RWPE2 (cell line): Measurements from ENCODE around the gene OLIG1.

Experiments
- ATAC-seq: fragments of 200-7000 bp; cut with Tn5 transposase; 3 replicates; pipeline ENCODE4 v1.9.1; 2021; ENCODE audit warnings: low read depth
- DNase-seq: peaks from one replicate; pipeline ENCODE4 v3.0.0-alpha.2; 2020; ENCODE audit warnings: low spot score
- H3K27ac ChIP-seq: fragments of 450-650 bp; 2 replicates; pipeline ENCODE4 v1.5.1; 2017; ENCODE audit warnings: mild to moderate bottlenecking; ENCODE audit not compliant: poor library complexity, severe bottlenecking
- H3K27me3 ChIP-seq: fragments of 250-450 bp; sonication (Bioruptor Pico); 2 replicates; pipeline ENCODE4 v1.5.1; 2021; ENCODE audit warnings: mild to moderate bottlenecking, moderate library complexity; ENCODE audit not compliant: insufficient read depth, poor library complexity, severe bottlenecking
- H3K36me3 ChIP-seq: fragments of 250-450 bp; sonication (Bioruptor Pico); 2 replicates; pipeline ENCODE4 v1.5.1; 2020; ENCODE audit warnings: low read depth, mild to moderate bottlenecking, moderate library complexity
- H3K4me1 ChIP-seq: fragments of 250-450 bp; sonication (Bioruptor Pico); 2 replicates; pipeline ENCODE4 v1.5.1; 2021; ENCODE audit warnings: mild to moderate bottlenecking, moderate library complexity; ENCODE audit not compliant: insufficient read depth, poor library complexity, severe bottlenecking
- H3K4me3 ChIP-seq: fragments of 250-450 bp; sonication (Bioruptor Pico); 2 replicates; pipeline ENCODE4 v1.5.1; 2021; ENCODE audit warnings: mild to moderate bottlenecking, moderate library complexity; ENCODE audit not compliant: severe bottlenecking
- H3K9me3 ChIP-seq: fragments of 250-450 bp; sonication (Bioruptor Pico); 2 replicates; pipeline ENCODE4 v1.5.1; 2021; ENCODE audit warnings: mild to moderate bottlenecking, moderate library complexity; ENCODE audit not compliant: severe bottlenecking
- TF ChIP-seq, protein P1 (sequence below): fragments of 450-650 bp; IDR thresholded peaks from one replicate; pipeline ENCODE4 v1.5.1; 2017; ENCODE audit warnings: mild to moderate bottlenecking, moderate library complexity; ENCODE audit not compliant: poor library complexity, severe bottlenecking

Gene OLIG1

DNA sequence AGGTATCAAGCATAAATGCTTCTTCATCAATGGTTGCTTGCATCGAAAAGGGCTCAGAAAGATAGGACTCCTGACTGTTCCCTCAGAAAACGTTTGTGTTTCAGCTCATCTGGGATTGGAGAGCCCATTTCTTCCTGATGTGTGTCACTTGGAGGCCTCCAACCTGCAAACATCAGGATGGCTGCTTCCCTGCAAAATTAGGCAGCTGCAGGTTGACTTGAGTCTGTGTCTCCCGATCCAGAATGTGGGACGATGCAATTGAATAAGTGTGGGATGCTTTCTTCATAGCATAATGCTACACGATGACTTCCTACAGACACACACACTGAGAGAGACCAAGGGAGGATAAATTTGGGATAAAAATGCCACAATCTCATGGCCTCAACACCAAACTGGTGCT is 42.2 kb downstream of the OLIG1 start:
- DNase-seq (no peak), ATAC-seq (no peak)
- Histone ChIP-seq H3K4me1 (no peaks in the 10 kb centered on the region), H3K9me3 (no peaks in the 10 kb centered on the region), H3K4me3 (no peak overlapping the region), H3K27ac (no peak overlapping the region), H3K36me3 (no peaks in the 10 kb centered on the region), H3K27me3 (peaks cover 93% of the 10 kb centered on the region)
- TF ChIP-seq, protein P1, sequence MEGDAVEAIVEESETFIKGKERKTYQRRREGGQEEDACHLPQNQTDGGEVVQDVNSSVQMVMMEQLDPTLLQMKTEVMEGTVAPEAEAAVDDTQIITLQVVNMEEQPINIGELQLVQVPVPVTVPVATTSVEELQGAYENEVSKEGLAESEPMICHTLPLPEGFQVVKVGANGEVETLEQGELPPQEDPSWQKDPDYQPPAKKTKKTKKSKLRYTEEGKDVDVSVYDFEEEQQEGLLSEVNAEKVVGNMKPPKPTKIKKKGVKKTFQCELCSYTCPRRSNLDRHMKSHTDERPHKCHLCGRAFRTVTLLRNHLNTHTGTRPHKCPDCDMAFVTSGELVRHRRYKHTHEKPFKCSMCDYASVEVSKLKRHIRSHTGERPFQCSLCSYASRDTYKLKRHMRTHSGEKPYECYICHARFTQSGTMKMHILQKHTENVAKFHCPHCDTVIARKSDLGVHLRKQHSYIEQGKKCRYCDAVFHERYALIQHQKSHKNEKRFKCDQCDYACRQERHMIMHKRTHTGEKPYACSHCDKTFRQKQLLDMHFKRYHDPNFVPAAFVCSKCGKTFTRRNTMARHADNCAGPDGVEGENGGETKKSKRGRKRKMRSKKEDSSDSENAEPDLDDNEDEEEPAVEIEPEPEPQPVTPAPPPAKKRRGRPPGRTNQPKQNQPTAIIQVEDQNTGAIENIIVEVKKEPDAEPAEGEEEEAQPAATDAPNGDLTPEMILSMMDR = no peak

DNA sequence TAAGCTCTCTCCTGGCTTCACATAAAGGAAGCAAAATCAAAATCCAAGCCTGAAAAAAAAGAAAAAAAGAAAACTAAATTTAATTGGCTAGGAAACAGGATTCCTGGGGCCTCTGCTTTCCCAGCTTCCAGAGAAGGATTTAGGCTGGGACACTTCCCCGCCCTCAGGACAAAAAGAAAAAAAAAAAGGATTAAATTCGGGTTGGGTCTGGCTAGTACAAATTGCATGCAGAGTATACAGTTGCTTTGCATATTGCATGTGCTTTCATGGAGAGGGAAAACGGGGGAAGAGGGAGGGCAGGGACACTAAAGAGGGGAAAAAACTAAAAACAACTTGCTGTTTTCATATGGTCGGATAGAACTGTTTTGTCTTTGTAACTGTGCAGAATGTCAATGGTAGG is 42.7 kb downstream of the OLIG1 start:
- no peak for ATAC-seq

DNA sequence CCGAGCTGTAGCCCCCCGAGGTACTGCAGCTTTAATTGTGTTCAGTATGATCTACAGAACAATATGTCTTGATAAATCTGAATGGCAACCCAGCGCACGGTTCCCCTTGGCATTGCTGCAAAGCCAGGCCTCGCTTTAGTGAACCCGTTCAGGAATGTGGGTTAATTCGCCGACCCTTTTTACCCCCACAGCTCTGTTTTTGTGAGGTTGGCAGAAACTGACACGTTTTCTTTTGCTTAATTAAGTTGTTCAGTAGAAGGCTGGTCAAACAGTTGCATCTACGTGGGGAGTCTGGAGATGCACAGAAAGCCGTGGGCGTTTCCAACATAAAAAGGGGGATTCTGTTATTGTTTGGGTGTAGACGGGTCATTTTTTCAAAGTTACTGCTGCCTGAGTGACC is 43.2 kb downstream of the OLIG1 start:
- TF ChIP-seq, protein P1 = no peak
- no peaks in the 10 kb centered on the region for H3K9me3 ChIP-seq
- no peak overlapping the region for H3K27ac ChIP-seq
- DNase-seq = no peak
- H3K4me1 ChIP-seq = no peaks in the 10 kb centered on the region
- no peaks in the 10 kb centered on the region for H3K36me3 ChIP-seq
- no peak overlapping the region for H3K4me3 ChIP-seq
- no peak for ATAC-seq
- H3K27me3 ChIP-seq = peaks cover 92% of the 10 kb centered on the region

More for the DNA sequence above, 42.7 kb downstream of the OLIG1 start:
- Histone ChIP-seq H3K4me3 (no peak overlapping the region), H3K27me3 (peaks cover 93% of the 10 kb centered on the region), H3K9me3 (no peaks in the 10 kb centered on the region), H3K4me1 (no peaks in the 10 kb centered on the region), H3K27ac (no peak overlapping the region), H3K36me3 (no peaks in the 10 kb centered on the region)
- TF ChIP-seq, protein P1 = no peak
- DNase-seq = no peak

DNA sequence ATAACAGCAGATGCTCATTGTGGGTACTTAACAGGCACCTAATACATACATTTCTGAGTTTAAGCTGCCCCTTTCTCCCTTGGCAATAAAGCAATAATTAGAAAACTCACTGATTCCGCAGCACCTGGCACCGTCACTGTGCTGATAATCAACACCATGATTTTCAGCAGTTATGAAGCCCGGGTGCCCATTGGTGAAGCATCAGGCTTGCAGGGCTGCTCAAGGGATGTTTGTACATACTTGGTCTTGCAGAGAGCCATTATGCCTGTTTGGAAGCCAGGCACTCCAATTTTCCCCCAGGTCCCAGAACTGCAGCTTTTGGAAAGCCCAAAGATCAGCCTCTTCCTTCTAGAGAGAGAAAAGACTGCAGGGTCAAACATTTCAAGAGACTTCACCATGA is 44.3 kb downstream of the OLIG1 start:
- TF ChIP-seq, protein P1 = no peak
- Histone ChIP-seq H3K27me3 (peaks cover 92% of the 10 kb centered on the region), H3K9me3 (no peaks in the 10 kb centered on the region), H3K4me1 (no peaks in the 10 kb centered on the region), H3K36me3 (no peaks in the 10 kb centered on the region), H3K4me3 (no peak overlapping the region), H3K27ac (no peak overlapping the region)
- ATAC-seq = no peak
- no peak for DNase-seq

DNA sequence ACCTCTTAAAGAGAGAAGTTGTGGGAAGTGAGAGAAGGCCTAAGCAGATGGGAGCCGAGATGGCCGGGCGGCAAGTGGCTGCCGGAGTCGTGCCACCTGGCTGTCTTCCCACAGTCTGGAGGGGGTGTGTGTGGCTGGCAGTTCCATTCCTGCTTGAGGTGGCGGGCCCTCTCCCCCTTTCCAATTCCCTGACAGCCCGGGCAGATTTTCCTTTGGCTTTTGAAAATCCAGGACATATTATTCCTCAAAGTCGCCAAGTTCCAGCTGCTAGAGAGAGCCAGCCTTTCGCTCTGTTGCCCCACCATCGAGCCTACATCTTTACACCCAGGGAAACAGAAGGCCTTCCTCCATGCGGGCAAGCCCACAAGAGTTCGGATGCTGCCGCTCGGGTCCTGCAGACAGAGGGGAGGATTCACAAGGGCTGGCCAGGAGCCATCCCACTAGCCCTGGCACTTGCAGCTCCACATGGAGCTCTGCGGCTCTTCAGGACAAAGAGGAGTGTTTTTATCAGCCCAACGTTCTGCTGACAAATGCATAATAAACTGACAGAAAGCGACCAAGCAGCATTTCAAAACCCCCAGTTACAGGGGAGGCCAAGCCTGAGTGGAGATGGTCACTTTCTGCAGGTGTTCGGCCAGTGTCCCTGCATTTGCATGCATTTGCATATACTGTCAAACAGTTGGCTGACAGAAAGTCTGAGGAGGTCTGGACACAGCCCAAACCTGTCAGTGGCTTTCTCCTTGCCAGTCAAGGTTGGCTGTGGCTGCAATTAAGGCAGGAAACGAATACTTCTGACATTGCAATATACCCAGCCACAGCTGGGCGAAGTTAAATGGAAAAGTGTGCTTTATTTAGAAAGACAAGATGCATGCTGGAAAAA is 45.9 kb downstream of the OLIG1 start:
- Histone ChIP-seq H3K9me3 (no peaks in the 10 kb centered on the region), H3K27me3 (peaks cover 92% of the 10 kb centered on the region), H3K36me3 (no peaks in the 10 kb centered on the region), H3K4me3 (no peak overlapping the region), H3K27ac (no peak overlapping the region), H3K4me1 (no peaks in the 10 kb centered on the region)
- TF ChIP-seq, protein P1 = no peak
- ATAC-seq = no peak
- no peak for DNase-seq
